HG03039 (cell line): ENCODE results near the gene INPP4B.

Experiments used
- ATAC-seq: cut with Tn5 transposase; IDR thresholded peaks from one replicate; pipeline ENCODE4 v1.9.1; 2021; ENCODE audit warnings: mild to moderate bottlenecking, moderate library complexity; ENCODE audit not compliant: unreplicated experiment

INPP4B gene

DNA sequence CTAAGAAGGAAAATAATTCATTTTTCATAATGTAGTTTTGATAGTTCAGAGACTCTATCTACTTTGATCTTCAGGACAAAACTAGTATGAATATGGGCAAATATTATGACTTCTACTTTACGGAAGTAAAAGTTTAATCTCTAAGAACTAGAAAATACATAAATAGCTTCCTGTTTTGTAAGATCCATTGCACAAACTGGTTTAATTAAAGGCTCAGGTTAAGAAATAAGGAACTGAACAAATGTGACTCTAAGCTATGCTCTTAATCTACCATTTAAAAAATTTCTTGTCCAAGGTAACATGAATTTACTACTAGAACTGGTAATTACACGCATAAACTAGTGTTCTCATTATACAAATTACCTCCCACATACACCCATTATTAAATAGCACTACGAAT lies 360.6 kb downstream of the INPP4B start:
- no peak for ATAC-seq

GRCh38 chr4:142480244-142480643 lies 365.9 kb downstream of the INPP4B start:
- ATAC-seq: no peak

GRCh38 chr4:142475663-142476062 lies 370.4 kb downstream of the INPP4B start:
- no peak for ATAC-seq

GRCh38 chr4:142474398-142475087 lies 371.6 kb downstream of the INPP4B start:
- ATAC-seq: no peak

DNA sequence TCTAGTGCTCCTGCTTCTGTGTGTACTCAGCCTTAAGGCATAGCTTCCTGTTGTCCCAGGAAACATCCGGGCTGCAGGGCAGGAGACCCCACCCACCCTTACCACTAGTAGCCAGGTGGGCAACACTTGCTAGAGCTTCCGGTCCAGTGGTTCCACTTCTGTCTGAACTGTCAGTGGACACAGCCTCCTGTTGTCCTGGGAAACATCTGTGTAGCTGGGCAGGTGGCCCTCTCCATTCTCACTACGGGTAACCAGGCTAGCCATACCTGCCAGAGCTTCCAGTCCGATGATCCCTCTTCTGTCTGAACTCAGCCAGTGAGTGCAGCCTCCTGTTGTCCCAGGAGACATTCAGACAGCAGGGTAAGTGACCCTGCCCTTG lies 372.2 kb downstream of the INPP4B start:
- no peak for ATAC-seq

- no peak for ATAC-seq
These were observed 372.7 kb downstream of the INPP4B start for GRCh38 chr4:142473218-142473959.

- ATAC-seq: no peak
These were observed 379.0 kb downstream of the INPP4B start for GRCh38 chr4:142467088-142467487.

GRCh38 chr4:142465526-142465925 lies 380.6 kb downstream of the INPP4B start:
- ATAC-seq: no peak

GRCh38 chr4:142463206-142463605 lies 382.9 kb downstream of the INPP4B start:
- no peak for ATAC-seq

GRCh38 chr4:142452161-142452855 lies 393.8 kb downstream of the INPP4B start:
- ATAC-seq: no peak

DNA sequence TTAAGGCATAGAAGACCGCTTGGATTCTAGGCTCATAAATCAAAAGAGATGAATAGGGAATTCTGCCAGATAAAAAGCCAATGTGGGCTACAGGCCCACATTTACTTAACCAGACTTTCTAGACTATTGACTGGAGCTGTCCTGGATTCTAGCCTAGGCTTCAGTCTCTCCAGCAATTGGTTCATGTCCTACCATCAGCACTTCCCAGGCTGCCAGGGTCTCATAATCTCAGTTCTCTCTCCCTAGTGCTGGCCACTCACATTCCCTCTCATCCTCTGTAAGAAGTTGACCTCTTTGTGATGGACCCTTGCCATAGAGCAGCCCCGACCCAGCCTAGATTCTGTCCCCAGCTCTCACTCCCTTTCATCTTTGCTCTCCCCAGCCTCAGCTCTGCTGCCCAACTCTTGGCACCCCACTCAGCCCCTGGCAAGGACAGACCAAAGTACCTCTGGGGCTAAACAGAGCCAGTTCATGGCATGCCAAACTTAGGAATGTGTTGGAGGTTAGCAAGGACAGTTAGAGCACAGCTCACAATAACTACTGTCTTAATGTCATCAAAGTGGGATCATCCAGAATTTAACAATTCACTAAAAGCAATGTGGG lies 396.2 kb downstream of the INPP4B start:
- no peak for ATAC-seq

- ATAC-seq: no peak
These were observed 399.1 kb downstream of the INPP4B start for GRCh38 chr4:142447009-142447408.

DNA sequence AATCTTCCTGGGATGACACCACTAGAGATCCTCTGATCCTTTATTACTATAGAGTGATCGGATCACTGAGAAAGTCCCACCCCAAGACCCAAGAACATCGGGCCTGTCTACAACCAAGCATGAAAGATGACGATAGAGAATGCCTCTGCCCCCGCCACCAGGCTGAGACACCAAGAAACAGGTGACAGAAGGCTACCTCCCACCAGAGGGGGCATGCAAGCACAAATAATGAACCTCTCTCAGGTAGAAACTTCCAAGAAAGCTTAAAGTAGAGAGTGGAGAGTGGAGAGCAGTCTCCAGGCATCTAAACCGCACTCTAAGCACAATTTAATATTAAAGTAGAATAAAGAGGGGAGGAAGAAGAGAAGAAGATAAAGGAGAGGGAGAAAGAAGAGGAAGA lies 402.6 kb downstream of the INPP4B start:
- ATAC-seq: no peak

DNA sequence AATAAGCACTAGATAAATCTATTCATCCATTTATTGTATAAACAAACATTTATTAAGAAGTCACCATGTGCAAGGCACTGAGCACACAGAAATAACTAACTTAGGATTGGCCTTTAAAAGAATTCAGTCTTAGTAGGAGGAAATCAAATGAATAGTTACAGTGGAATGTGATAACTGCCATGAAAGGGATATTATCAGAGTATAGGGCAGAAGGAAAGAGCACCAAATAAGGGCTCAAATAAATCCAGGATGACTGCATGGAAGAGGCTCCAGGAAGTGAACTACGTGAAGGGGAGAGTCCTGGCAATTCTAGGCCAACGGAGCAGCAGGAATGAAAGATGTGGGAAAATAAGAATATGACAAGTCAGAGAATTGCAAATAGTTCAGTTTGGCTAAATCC lies 406.0 kb downstream of the INPP4B start:
- no peak for ATAC-seq

DNA sequence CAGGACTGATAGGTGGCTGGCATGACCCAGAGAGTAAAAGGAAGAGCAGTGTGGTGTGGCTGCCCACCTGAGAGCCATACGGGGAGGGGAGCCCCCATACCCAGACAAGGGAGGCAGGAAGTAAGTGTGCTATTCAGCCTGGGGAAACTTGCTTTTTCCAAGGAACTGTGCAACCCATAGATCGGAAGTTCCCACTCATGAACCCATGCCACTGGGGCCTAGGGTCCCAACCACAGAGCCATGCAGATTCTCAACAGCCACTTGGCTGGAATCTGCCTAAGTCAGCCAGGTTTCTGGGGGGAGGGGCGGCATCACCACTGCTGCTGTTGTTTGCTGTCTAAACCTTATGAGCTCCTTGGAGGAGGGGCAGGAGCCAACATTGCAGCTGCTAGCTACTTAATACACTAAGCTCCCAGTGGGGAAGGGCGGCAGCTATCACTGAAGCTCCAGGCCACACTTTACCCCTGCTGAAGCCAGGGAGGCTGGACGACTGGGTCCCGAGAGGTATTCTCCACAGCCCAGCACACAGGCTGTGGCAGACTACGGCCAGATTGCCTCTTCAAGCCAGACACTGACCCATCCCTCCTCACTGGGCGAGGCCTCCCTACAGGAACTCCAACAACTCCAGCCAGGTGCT lies 410.4 kb downstream of the INPP4B start:
- ATAC-seq: no peak

DNA sequence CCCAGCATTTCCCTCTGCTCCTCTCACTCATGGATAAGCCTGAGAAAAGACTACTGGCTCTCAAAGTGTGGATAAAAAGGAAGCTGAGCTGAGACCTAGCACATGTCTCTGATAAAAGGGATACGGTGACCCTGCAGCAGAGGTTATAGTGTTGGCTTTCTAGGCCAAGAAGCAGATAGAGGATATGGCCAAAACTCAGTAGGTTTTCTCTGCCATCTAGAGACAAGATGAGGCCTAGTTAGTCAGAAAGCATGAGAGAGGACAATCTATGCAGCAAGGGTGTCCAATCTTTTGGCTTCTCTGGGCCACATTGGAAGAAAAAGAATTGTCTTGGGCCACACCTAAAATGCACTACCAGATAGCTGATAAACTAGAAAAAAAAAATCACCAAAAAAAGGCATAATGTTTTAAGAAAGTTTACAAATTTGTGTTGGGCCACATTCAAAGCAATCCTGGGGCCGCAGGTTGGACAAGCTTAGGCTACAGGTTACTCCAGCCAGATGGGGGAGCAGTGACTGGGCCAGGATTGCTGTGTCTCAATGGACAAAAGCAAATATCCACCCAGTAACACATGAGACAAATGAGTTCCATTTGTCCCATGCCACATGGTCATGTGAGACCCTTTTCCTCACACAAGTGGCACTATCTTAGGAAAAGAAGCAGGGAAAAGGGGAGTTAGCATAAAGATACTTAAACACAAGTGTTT lies 411.4 kb downstream of the INPP4B start:
- ATAC-seq: no peak

- no peak for ATAC-seq
These were observed 417.4 kb downstream of the INPP4B start for GRCh38 chr4:142428715-142429114.

DNA sequence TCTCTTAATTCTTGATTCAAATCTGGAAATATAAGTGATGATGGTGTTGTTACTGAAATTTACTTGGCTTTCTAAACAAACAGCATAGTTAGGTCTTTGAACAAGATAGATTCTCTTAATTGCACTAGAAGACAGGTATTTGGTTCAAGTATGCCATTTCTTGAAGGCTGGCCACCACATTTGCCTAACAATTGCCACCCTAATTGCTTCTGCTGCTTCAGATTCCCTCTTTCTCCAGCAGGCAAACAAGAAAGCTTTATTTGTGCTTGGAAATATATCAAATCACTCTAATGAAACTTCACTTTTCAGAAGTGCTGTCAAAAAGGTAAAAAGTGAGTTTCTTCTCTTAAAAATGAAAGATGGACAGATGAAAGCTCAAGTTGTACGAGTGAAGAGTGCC lies 418.6 kb downstream of the INPP4B start:
- no peak for ATAC-seq

DNA sequence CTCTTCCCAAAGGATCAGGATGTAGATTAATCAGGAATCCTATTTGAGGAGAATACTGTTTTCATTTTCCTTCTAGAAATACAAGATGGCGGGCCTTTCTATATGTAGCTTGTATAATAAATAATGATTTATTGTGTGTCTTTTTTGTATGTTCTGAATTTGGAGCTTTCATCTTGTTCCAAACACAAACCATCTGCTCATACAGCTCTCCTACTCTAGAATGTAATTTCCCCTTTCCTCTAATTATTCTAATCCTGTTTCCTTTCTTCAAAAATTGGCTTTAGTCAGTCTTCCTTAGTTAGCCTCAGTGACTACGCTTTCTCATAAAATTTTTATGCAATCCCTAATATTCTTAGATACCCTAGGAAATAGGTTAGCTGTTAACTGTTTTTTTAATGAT lies 422.2 kb downstream of the INPP4B start:
- ATAC-seq: no peak

- no peak for ATAC-seq
These were observed 425.6 kb downstream of the INPP4B start for GRCh38 chr4:142420311-142421095.
